GM18519 (cell line): ENCODE measurements around the gene CENPP.
"Not testable (repeated sequence)": the region's sequence is repeated elsewhere in the genome, so short reads cannot be mapped to it uniquely, and the experiment has no call there.

Experiments used
- ATAC-seq: cut with Tn5 transposase; IDR thresholded peaks from one replicate; pipeline ENCODE4 v1.9.1; 2021; ENCODE audit warnings: mild to moderate bottlenecking, moderate library complexity; ENCODE audit not compliant: unreplicated experiment, low FRiP score

The CENPP gene

DNA sequence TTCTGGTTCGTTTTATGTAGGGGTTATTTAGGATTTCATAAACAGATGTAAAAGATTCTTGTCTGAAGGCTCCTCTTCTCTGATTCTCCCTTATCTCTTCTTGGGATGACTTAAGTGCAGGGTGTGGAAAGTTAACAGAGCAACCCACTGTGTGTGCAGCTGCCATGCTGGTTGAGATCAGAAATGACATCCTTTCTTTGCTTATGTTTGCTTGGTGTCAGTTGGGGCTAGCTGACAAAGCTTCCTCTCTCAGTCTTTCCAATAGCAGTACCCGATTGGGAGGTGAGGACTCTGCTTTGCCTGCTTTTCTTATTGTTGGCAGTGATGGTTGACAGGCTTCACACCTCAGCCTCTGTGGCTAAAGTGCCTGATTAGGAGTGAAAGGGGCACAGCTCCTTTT is 52.1 kb downstream of the CENPP start:
- ATAC-seq: no peak

- ATAC-seq: no peak
Observed at GRCh38 chr9:92378865-92379560, 53.3 kb downstream of the CENPP start.

DNA sequence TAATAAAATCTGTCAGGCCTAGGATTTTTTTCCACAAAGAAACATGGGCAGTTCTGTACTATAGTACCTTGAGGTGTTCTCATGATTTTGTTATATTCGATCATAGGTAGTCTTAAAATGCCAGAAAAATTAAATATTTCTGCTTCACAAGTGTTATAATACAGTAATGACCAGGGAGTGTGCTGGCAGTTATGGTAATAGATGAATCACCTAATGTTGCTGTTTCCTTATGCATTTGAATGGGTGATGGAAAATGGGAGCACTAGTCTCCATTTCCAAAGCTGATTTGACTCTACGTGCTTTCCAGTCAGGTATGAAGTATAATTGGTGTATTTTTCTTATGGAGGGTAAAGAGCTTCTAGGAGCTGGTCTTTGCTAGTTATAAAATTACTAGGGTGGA is 54.9 kb downstream of the CENPP start:
- no peak for ATAC-seq

GRCh38 chr9:92381775-92382174 is 56.0 kb downstream of the CENPP start:
- ATAC-seq: no peak

GRCh38 chr9:92384375-92384774 is 58.6 kb downstream of the CENPP start:
- no peak for ATAC-seq

DNA sequence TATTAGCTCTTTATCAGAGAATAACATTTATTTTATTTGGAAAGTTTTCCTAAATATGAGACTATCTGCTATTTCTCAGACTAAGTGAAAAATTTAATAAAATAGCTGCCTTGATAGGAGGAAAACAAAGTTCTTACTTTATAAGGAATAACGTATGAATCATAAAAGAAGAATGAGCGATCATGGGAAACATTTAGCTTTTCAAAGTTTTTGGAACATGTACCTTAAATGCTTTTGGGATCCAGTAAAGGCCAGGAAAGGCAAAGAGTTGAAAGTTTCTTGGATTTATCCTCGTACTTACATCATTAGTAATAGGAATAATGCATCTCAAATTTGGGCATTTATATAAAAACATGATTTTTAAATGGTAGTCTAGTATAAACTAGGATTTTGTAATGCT is 59.2 kb downstream of the CENPP start:
- no peak for ATAC-seq

GRCh38 chr9:92385477-92385876 is 59.7 kb downstream of the CENPP start:
- no peak for ATAC-seq

GRCh38 chr9:92385953-92386352 is 60.2 kb downstream of the CENPP start:
- ATAC-seq: no peak

GRCh38 chr9:92392690-92393089 is 66.9 kb downstream of the CENPP start:
- ATAC-seq: no peak

- ATAC-seq: no peak
Observed at GRCh38 chr9:92393686-92394085, 67.9 kb downstream of the CENPP start.

GRCh38 chr9:92395617-92396016 is 69.9 kb downstream of the CENPP start:
- ATAC-seq: no peak

DNA sequence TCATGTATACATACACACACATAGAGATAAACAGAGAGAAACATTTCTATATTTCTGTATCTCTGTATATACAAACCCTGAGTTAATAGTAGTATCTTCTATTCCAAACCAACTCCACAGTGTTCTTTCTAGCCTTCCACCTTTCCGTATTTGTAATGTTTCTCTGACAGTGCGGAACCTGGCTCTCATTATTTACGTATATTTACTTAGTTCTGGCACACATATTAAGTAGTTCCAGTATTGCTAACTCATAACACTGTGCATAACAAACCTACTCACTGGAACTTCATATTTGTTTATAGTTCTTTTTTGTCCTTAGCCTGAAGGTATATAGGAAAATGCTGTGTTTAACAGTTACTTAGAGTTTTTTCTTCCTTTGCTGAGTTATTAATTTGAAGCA is 72.1 kb downstream of the CENPP start:
- no peak for ATAC-seq

- no peak for ATAC-seq
Observed at GRCh38 chr9:92402360-92402759, 76.6 kb downstream of the CENPP start.

- no peak for ATAC-seq
Observed at GRCh38 chr9:92402826-92403745, 77.3 kb downstream of the CENPP start.

- no peak for ATAC-seq
Observed at GRCh38 chr9:92404042-92404836, 78.5 kb downstream of the CENPP start, which contains the start of gene OGN. Gene OGN (minus strand): TSS chr9:92404578. CDS start chr9:92403407, 1,171 bp downstream.

GRCh38 chr9:92405818-92406217 is 80.1 kb downstream of the CENPP start:
- no peak for ATAC-seq

GRCh38 chr9:92406477-92406876 is 80.7 kb downstream of the CENPP start:
- no peak for ATAC-seq

DNA sequence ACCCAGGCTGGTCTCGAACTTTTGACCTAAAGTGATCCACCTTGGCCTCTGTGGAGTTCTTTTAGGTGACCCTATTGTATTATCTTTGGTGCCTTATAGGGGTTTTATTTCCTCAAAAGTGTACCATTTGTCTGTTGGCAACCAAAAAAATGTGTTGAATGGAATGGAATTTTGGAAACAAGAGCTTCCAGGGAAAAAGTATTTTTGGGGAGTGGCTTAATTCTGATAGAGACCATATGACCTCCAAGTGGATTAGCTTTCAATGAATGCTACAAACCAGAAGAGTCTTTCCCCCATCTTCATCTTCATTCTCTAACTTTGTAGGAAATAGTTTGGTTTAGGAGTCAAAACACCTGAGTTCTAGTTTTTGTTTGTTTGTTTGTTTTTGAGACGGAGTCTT is 82.1 kb downstream of the CENPP start:
- ATAC-seq: no peak

DNA sequence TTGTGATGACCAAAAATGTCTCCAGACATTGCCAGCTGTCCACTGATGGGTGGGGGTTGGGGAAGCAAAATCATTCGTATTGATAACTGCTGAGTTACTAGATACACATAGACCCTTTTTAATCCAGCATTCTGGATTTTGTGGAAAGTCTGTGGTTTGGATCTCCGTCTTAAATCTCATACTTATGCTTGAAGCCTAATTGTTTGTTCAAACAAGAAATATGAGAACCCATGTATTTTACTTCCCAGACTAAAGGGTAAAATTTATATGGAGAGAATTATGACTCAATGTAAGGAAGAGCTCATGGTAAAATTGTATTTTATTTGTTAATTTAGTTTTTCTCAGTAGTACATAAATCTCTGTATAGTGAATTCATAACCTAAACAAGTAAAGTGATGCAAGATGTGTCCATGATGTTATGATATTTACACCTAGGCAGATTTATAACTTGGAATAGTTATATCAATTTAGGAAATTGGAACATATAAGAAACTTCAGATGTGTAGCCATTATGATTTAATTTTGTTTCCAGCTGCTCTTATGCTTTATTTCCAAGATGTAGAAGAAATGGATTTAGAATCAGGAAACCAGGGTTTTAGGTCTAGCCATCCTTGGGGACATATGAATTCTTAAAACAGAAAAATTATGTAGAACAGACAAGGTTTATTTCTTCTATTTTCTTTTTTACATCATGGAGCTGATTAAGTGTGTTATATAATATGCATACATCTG is 83.2 kb downstream of the CENPP start:
- ATAC-seq: no peak

DNA sequence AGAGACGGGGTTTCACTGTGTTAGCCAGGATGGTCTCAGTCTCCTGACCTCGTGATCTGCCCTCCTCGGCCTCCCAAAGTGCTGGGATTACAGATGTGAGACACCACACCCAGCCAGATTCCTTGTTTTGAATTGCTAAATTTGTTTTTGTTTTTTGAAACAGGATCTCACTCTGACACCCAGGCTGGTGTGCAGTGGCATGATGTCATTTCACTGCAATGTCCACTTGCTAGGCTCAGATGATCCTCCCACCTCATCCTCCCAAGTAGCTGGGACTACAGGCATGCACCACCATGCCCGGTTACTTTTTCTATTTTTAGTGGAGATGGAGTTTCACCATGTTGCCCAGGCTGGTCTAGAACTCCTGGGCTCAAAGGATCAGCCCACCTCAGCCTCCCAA is 85.4 kb downstream of the CENPP start:
- not testable (repeated sequence) for ATAC-seq
